Brain microvascular endothelial cell (primary cell): ENCODE measurements around the gene TERT.

Source experiments
- DNase-seq: peaks from one replicate; pipeline ENCODE4 v3.0.0-alpha.2; 2020
- H3K27ac ChIP-seq: fragments of 250-450 bp; sonication (Bioruptor Pico); 2 replicates; pipeline ENCODE4 v1.5.1; 2020; ENCODE audit warnings: mild to moderate bottlenecking, moderate library complexity
- H3K27me3 ChIP-seq: fragments of 250-450 bp; sonication (Bioruptor Pico); replicated peaks from 2 replicates; pipeline ENCODE4 v1.5.1; 2020; ENCODE audit warnings: mild to moderate bottlenecking
- H3K36me3 ChIP-seq: fragments of 250-450 bp; sonication (Bioruptor Pico); replicated peaks from 2 replicates; pipeline ENCODE4 v1.5.1; 2020; ENCODE audit warnings: mild to moderate bottlenecking
- H3K4me3 ChIP-seq: 2 replicates; pipeline ENCODE4 v1.5.1; 2011; ENCODE audit warnings: low read depth, mild to moderate bottlenecking, control low read depth, low read length, moderate library complexity
- in situ Hi-C: cut with HindIII; loops from 2 replicates; pipeline ENCODE4 v1.10.0; 2017; ENCODE audit warnings: low sequenced_read_pairs, low pct_ligation_motif_present
- TF ChIP-seq, protein P1 (sequence below): IDR thresholded peaks from 2 replicates; pipeline ENCODE4 v1.5.1; 2011; ENCODE audit warnings: low read depth, mild to moderate bottlenecking, moderate library complexity, low read length, control low read depth, inconsistent platforms; ENCODE audit errors: missing control alignments

TERT gene

DNA sequence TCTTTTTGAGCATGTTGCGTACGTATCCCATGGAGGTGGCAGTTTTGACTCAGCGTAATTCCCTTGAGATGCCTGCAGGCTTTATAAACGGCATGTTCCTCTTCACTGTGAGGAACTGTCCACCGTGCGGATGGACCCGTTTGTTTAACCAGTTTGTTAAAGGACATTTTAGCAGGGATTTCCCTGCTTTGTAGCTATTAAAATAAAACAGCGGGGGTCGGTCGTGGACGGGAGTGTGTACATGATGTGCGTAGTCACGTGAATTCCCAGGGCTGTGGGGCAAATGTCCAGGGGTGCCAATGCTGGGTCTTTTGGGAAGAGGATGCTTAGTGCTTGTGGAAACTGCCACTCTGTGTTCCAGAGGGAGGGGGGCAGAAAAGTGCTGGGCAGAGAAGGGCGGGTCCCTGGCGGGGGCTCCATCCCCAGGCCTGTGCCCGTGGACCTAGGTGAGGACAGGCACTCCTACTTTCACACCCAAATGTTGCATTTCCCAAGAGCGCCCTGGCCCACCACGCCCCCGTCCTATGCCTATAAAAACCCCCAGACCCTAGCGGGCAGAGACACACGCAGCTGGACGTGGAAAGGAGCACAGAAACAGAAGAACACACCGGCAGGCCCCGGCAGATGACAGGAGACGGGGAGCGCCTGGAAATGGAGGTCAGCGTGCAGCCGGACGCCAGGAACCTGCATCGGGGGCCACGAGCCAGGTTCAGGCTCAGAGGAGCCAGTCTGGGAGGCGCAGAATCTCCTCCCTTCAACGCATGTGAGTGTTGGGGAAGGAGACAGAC lies 4.0 kb upstream of the TERT start:
- in situ Hi-C loops = no loop called here
- TF ChIP-seq, protein P1, sequence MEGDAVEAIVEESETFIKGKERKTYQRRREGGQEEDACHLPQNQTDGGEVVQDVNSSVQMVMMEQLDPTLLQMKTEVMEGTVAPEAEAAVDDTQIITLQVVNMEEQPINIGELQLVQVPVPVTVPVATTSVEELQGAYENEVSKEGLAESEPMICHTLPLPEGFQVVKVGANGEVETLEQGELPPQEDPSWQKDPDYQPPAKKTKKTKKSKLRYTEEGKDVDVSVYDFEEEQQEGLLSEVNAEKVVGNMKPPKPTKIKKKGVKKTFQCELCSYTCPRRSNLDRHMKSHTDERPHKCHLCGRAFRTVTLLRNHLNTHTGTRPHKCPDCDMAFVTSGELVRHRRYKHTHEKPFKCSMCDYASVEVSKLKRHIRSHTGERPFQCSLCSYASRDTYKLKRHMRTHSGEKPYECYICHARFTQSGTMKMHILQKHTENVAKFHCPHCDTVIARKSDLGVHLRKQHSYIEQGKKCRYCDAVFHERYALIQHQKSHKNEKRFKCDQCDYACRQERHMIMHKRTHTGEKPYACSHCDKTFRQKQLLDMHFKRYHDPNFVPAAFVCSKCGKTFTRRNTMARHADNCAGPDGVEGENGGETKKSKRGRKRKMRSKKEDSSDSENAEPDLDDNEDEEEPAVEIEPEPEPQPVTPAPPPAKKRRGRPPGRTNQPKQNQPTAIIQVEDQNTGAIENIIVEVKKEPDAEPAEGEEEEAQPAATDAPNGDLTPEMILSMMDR = no peak
- Histone ChIP-seq H3K27ac (no peak overlapping the region), H3K36me3 (no peaks in the 10 kb centered on the region), H3K4me3 (no peak overlapping the region), H3K27me3 (peaks cover 32% of the 10 kb centered on the region)
- DNase-seq = no peak

DNA sequence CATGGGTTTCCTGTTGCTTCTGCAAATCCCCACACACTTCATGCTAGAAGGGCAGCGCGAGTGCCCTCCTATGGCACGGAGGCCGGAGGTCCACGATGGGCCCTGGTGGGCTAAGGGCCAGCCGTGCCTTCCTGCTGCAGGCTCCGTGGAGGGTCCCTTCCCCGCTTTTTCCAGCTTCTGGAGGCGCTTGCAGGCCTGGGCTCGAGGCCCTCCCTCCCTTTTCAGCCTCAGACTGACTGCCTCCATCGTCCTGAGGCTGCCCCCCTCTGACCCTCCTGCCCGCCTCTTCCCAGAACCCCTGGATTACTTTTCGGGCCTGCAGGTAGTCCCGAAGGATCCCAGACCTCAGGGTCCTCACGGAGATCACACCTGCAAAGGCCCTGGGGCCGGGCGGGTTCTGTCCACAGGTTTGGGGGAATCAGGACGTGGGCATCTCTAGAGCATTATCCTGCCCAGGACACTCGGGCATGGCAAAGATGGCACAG lies 3.2 kb upstream of the TERT start:
- in situ Hi-C loops = no loop called here
- H3K4me3 ChIP-seq = no peak overlapping the region
- H3K27ac ChIP-seq = no peak overlapping the region
- H3K27me3 ChIP-seq = peaks cover 32% of the 10 kb centered on the region
- TF ChIP-seq, protein P1 = no peak
- H3K36me3 ChIP-seq = no peaks in the 10 kb centered on the region
- DNase-seq = no peak

DNA sequence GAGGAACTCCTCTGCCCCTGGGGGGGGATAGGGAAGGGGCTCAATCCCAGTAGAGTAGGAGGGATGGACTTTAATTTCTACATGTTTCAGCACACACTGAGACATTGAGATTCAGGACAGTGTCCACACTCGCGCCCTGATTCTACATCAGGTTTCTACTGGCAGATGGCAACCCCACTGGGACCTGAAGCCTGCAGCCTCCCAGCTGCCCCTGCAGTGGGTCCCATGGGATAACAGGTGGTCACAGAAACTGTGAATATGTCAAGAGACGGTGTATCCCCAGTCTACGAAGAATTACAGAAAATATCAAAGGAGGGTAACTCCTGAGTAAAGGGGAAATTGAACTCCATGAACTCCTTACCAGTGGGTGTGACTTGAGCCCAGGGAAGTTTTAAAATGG lies 2.4 kb upstream of the TERT start:
- Histone ChIP-seq H3K27me3 (peaks cover 32% of the 10 kb centered on the region), H3K27ac (no peak overlapping the region), H3K36me3 (no peaks in the 10 kb centered on the region), H3K4me3 (no peak overlapping the region)
- in situ Hi-C loops = no loop called here
- DNase-seq = no peak
- TF ChIP-seq, protein P1 = no peak

DNA sequence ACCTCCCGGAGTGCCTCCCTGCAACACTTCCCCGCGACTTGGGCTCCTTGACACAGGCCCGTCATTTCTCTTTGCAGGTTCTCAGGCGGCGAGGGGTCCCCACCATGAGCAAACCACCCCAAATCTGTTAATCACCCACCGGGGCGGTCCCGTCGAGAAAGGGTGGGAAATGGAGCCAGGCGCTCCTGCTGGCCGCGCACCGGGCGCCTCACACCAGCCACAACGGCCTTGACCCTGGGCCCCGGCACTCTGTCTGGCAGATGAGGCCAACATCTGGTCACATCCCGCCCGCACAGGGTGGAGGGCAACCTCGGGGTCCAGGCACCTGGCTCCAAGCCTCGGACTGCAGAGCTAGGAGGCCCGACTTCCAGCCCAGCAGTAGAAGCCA lies 776 bp upstream of the TERT start:
- Histone ChIP-seq H3K27ac (no peak overlapping the region), H3K4me3 (no peak overlapping the region), H3K36me3 (no peaks in the 10 kb centered on the region), H3K27me3 (peaks cover 32% of the 10 kb centered on the region)
- in situ Hi-C loops = no loop called here
- DNase-seq = no peak
- TF ChIP-seq, protein P1 = no peak

DNA sequence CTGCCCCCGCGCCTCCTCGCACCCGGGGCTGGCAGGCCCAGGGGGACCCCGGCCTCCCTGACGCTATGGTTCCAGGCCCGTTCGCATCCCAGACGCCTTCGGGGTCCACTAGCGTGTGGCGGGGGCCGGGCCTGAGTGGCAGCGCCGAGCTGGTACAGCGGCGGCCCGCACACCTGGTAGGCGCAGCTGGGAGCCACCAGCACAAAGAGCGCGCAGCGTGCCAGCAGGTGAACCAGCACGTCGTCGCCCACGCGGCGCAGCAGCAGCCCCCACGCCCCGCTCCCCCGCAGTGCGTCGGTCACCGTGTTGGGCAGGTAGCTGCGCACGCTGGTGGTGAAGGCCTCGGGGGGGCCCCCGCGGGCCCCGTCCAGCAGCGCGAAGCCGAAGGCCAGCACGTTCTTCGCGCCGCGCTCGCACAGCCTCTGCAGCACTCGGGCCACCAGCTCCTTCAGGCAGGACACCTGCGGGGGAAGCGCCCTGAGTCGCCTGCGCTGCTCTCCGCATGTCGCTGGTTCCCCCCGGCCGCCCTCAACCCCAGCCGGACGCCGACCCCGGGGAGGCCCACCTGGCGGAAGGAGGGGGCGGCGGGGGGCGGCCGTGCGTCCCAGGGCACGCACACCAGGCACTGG lies 548 bp downstream of the TERT start:
- Histone ChIP-seq H3K4me3 (no peak overlapping the region), H3K27ac (no peak overlapping the region), H3K27me3 (peaks cover 32% of the 10 kb centered on the region), H3K36me3 (no peaks in the 10 kb centered on the region)
- TF ChIP-seq, protein P1 = no peak
- in situ Hi-C loops = no loop called here
- DNase-seq = no peak
